Activated CD4-positive, alpha-beta T cell treated with anti-CD3 and anti-CD28 coated beads, Interleukin-2, amount 50 U/mL, for 24 hours (primary cell): Measurements from ENCODE around the gene NDUFAF4.
"Not testable (repeated sequence)": the region's sequence is repeated elsewhere in the genome, so short reads cannot be mapped to it uniquely, and the experiment has no call there.

Experiments
- DNase-seq, 2 donors: peaks; one replicate each; pipeline ENCODE4 v3.0.0-alpha.2; 2020; ENCODE audit warnings: low read depth in 1 of 2, low spot score in 1 of 2

NDUFAF4 gene

GRCh38 chr6:96899451-96899998 is 1.8 kb upstream of the NDUFAF4 start:
- DNase-seq: no peak

GRCh38 chr6:96899019-96899418 is 1.3 kb upstream of the NDUFAF4 start:
- DNase-seq: no peak

DNA sequence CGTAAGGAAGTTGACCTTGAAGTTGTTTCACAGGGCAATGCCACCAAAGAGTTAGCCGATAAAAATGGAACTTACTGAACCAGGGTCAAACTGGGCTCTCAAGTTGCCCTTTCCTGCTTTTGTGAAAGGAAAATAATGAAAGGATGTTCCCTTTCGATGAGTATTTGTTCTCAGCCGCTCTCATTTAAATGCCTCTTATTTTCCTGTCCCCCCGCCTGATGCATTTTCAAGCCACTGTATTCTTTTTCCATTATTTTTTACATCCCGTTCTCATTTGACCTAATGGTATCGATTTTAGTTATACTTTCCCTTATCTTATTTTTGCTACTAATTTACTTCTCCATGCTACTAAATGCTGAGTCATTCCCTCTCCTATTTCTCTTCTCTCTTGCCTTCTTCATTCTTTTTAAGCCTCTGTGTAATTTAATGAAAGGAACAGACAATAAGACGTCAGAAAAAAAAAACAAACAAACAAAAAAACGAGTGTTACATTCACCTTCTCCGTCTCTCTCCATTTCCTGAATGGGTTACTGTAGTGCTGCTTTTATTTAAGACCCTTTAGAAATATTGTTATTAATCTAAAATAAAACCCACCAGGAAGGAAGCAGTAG is 655 bp upstream of the NDUFAF4 start:
- no peak for DNase-seq

- no peak for DNase-seq
Observed at GRCh38 chr6:96889146-96889545, 8.5 kb downstream of the NDUFAF4 start.

DNA sequence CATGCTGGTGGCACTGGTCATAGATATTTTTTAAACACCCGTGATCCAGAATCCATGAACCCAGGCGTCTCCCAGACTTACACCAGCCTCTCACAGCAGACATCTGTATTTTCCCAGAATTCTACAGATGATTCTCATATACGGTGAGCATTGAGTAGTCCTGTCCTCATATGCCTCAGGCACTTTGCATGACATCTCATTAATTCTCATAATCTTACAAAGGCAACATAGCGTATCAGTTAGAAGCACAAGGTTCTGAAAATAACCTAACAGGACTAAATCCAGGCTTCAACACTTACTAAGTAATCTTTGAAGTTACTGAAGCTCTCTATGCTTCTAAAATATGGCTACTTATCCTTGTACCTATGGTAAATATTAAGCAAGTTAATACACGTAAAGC is 8.9 kb downstream of the NDUFAF4 start:
- no peak for DNase-seq

- DNase-seq: no peak
Observed at GRCh38 chr6:96886519-96886918, 11.2 kb downstream of the NDUFAF4 start.

- DNase-seq: not testable (repeated sequence)
Observed at GRCh38 chr6:96885187-96885631, 12.5 kb downstream of the NDUFAF4 start.

GRCh38 chr6:96878143-96878542 is 19.5 kb downstream of the NDUFAF4 start:
- no peak for DNase-seq

- DNase-seq: no peak
Observed at GRCh38 chr6:96876886-96877545, 20.7 kb downstream of the NDUFAF4 start.

- DNase-seq: no peak
Observed at GRCh38 chr6:96872976-96873375, 24.7 kb downstream of the NDUFAF4 start.

- DNase-seq: no peak
Observed at GRCh38 chr6:96865055-96865405, 32.7 kb downstream of the NDUFAF4 start.

DNA sequence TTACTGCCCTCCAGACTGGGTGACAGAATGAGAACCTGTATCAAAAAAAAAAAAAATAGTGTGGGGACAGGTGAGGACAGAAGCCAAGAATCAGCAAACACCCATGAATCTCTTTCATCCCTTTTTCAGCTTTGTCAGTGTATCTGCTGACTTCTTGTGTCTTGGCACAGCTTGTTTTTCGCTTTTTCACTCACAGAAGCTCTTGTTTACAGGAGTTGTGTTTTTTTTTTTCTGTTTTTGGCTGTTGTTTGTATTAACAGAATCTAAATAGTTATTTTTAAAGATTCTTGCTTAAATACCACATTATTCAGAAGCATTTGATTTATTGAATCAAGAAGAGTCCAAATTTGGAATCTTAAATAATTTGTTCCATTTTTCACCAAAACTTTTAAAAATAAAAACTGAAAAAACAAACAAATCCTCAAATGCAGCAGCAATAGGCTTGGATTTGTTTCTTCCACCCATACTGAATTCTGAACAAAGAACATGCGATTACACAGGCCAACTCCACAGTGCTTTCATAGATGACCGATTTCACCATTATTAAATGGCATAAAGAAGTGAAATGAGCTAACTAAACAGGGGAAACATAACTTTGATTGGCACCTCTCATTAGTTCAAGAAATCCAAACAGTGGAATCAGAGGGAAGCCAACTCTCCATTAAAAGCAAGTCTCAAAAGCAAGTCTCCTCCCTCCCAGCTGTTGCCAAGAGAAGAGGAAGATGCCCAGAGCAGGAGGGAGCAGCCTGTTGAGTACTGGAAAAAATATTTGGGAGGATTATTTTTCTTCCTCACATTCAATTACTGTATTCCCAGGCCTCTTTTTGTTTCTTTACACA is 33.3 kb downstream of the NDUFAF4 start:
- DNase-seq: no peak

DNA sequence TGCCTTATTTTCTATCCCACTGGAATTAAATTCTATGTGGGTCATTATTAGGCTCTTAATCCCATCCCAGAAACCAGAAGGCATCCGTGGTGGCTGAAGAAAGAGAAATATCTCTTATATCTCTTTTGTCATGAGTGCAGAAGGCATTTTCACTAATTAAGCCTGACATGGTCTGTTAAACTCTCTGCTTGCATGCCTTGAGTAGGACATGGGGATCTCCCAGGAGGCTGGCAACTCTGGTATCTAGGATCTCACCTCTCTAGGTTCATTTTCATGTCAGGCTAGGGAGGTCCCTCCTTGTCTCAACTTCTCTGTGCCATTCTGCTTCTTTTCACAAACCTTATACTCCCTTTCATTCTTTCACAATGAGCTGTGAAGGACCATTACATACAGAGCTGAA is 35.1 kb downstream of the NDUFAF4 start:
- no peak for DNase-seq

DNA sequence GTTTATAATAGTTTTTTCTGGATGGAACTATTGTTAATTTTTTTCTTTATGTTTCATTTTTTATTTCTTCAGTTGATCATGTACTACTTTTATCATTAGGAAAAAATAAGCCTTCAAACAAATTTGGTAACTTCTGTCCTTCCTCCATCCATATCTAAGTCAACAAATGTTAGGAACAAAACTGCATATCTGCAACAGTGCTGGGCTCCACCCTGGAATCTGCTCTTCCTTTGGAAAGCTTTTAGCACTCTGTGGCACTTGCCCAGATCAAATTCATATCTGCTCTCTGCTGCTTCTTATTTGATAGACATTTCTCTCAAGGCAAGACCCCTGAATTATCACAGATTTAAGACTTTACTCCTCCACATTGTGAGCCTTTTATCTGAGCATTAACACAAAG is 36.1 kb downstream of the NDUFAF4 start:
- no peak for DNase-seq

GRCh38 chr6:96856856-96857255 is 40.8 kb downstream of the NDUFAF4 start:
- DNase-seq: no peak

DNA sequence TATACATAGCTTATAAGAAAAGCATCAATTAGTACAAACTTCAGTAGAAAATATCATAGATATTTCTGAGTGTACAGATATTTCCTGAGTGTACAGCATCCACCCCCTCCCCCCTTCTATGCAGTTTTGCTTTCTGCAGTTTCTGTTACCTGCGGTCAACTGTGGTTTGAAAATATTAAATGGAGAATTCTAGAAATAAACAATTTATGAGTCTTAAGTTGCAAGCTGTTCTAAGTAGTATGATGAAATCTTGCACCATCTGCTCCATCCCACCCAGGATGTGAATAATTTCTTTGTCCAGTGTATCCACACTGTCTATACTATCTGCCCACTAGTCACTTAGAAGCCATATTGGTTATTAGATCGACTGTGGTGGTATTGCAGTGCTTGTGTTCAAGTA is 44.6 kb downstream of the NDUFAF4 start:
- no peak for DNase-seq

GRCh38 chr6:96852605-96853004 is 45.1 kb downstream of the NDUFAF4 start:
- no peak for DNase-seq

GRCh38 chr6:96851858-96852257 is 45.8 kb downstream of the NDUFAF4 start:
- no peak for DNase-seq

- no peak for DNase-seq
Observed at GRCh38 chr6:96849615-96850014, 48.1 kb downstream of the NDUFAF4 start.

DNA sequence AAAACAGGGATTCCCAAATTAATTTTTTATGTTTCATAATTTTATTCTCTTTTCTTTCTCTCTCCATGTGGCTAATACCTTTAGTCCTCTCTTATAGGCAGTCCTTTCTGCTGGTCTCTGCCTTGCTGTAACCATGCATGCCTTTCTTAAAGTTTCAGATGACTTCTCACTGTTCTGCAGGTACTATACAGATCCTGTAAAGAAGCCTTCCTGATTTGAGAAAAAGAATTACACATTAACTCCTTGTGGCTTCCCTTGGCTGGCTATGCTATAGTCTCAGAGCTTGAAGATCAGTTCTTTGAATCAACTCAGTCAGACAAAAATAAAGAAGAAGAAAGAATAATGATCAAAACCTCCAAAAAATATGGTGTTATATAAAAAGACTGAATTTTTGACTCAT is 53.2 kb downstream of the NDUFAF4 start:
- DNase-seq: no peak

DNA sequence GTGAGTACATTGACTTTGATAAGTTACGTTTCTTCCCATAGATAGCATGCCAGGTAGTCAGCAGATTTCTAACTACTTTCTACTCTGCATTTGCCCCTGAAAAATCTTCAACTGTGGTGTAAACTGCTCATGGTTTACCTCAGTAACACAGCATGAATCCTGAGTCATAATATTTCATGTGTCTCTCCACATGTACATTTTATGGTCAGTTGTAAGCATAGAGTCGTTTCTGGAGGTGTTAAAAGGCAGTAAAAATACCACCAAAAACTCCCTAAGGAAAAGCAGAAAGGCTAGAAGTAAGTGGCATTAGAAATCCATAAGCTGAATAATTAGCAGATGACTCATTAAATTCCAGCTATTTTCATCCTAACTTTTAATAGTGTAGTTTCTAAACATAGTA is 56.3 kb downstream of the NDUFAF4 start:
- DNase-seq: no peak
